Measurements from ENCODE around the gene CPPED1.

CPPED1 gene

GRCh38 chr16:12679660-12680272 lies 123.9 kb downstream of the CPPED1 start:
- DNase-seq (ENCODE audit: low spot score in 2 of 2) (no peak), ATAC-seq (replicated peaks; ENCODE audit: extremely low read depth, poor library complexity, severe bottlenecking) (no peak)
- H3K27me3 Mint-ChIP-seq = no peaks in the 10 kb centered on the region
- no peak overlapping the region for H3K27ac Mint-ChIP-seq (ENCODE audit: low read depth)
- H3K4me1 Mint-ChIP-seq = peaks cover 14% of the 10 kb centered on the region
- no peaks in the 10 kb centered on the region for H3K9me3 Mint-ChIP-seq
- H3K4me3 Mint-ChIP-seq = no peak overlapping the region
- H3K36me3 Mint-ChIP-seq (ENCODE audit: insufficient read depth) = peaks cover 2% of the 10 kb centered on the region

DNA sequence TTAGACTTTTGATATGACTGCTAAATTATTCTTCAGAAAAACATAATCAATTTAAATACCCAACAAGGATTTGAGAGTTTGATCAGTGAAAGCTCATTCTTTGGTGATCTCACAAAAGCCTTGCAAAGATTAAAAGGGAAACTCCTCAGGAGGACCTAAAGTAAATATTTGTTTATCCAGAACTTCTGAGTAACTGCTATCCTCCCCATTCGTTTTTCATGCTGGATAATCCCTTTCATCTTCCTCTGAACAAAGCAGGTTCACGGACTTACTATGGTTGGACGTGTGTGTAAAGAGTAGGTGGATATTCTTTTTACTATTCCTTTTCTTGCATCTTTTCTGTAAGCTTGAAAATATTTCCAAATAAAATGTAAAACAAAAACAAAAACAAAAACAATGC lies 124.7 kb downstream of the CPPED1 start:
- DNase-seq (ENCODE audit: low spot score in 2 of 2) (no peak), ATAC-seq (replicated peaks; ENCODE audit: extremely low read depth, poor library complexity, severe bottlenecking) (no peak)
- Mint-ChIP-seq H3K36me3 (ENCODE audit: insufficient read depth) (peaks cover 2% of the 10 kb centered on the region), H3K4me1 (peaks cover 14% of the 10 kb centered on the region), H3K27ac (ENCODE audit: low read depth) (no peak overlapping the region), H3K9me3 (no peaks in the 10 kb centered on the region), H3K27me3 (no peaks in the 10 kb centered on the region), H3K4me3 (no peak overlapping the region)

DNA sequence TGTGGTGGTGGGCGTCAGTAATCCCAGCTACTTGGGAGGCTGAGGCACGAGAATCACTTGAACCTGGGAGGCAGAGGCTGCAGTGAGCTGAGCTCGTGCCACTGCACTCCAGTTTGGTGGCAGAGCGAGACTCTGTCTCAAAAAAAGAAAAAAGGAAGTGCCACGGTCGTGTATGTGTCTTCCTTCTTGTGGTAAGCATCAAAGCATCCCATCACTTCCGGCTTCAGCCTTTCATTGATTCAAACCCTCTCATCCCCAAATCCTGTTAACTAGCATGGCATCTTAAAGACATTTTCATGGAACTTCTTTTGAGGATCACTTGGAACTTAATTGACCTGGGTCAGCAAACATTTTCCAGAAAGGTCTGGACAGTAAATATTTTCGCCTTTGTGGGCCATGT lies 126.2 kb downstream of the CPPED1 start:
- Mint-ChIP-seq H3K4me3 (no peak overlapping the region), H3K36me3 (ENCODE audit: insufficient read depth) (peaks cover under 1% of the 10 kb centered on the region), H3K27ac (ENCODE audit: low read depth) (no peak overlapping the region), H3K27me3 (no peaks in the 10 kb centered on the region), H3K4me1 (peaks cover 14% of the 10 kb centered on the region), H3K9me3 (no peaks in the 10 kb centered on the region)
- no peak for ATAC-seq (replicated peaks; ENCODE audit: extremely low read depth, poor library complexity, severe bottlenecking)
- no peak for DNase-seq (ENCODE audit: low spot score in 2 of 2)

DNA sequence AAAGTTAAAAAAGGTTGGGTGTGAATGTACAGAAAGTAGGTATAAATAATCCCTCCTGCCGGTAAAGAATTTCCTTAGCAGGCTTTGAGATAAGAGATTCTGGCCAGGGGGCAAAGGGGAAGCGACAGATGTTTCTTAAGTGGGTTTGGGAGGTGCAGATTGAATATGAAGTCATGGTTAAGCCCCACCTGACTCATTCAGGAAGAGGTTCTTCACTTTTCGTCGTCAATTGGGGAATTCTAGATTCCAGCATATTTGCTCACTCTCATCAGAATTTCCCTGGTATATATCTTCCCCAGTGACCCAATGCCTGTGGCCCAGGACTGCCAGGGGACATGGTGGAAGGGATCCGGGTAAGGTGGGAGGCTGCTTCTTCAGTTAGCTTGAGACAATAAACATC lies 127.8 kb downstream of the CPPED1 start:
- peaks cover 14% of the 10 kb centered on the region for H3K4me1 Mint-ChIP-seq
- DNase-seq (ENCODE audit: low spot score in 2 of 2) (no peak), ATAC-seq (replicated peaks; ENCODE audit: extremely low read depth, poor library complexity, severe bottlenecking) (no peak)
- no peaks in the 10 kb centered on the region for H3K9me3 Mint-ChIP-seq
- no peak overlapping the region for H3K4me3 Mint-ChIP-seq
- no peaks in the 10 kb centered on the region for H3K27me3 Mint-ChIP-seq
- no peaks in the 10 kb centered on the region for H3K36me3 Mint-ChIP-seq (ENCODE audit: insufficient read depth)
- no peak overlapping the region for H3K27ac Mint-ChIP-seq (ENCODE audit: low read depth)

DNA sequence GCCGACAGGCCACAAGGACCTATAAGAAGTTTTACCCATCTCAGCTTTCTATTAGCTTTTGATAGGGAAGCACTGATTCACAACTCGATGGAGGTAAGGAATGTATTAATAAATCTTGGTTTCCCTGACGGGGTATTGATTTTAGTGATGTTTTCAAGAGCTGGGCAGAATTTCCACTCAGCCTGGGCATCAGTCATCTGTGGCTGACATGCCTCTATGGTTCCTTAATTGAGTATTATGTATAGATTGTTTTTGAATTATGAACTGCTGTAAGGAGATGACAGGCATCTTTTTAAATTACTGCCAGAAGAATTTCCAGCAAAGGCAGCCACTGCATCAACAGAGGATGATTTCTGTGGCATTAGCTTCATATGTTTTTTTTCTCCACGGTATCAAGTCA lies 128.6 kb downstream of the CPPED1 start:
- Mint-ChIP-seq H3K36me3 (ENCODE audit: insufficient read depth) (no peaks in the 10 kb centered on the region), H3K4me3 (no peak overlapping the region), H3K27ac (ENCODE audit: low read depth) (no peak overlapping the region), H3K4me1 (peaks cover 14% of the 10 kb centered on the region), H3K27me3 (no peaks in the 10 kb centered on the region), H3K9me3 (no peaks in the 10 kb centered on the region)
- ATAC-seq (replicated peaks; ENCODE audit: extremely low read depth, poor library complexity, severe bottlenecking) (no peak), DNase-seq (ENCODE audit: low spot score in 2 of 2) (no peak)

- H3K27ac Mint-ChIP-seq (ENCODE audit: low read depth) = no peak overlapping the region
- DNase-seq (ENCODE audit: low spot score in 2 of 2) (no peak), ATAC-seq (replicated peaks; ENCODE audit: extremely low read depth, poor library complexity, severe bottlenecking) (no peak)
- H3K27me3 Mint-ChIP-seq = no peaks in the 10 kb centered on the region
- H3K4me3 Mint-ChIP-seq = no peak overlapping the region
- peaks cover 14% of the 10 kb centered on the region for H3K4me1 Mint-ChIP-seq
- H3K9me3 Mint-ChIP-seq = peaks cover under 1% of the 10 kb centered on the region
- no peaks in the 10 kb centered on the region for H3K36me3 Mint-ChIP-seq (ENCODE audit: insufficient read depth)
Observed at GRCh38 chr16:12674524-12674923, 129.2 kb downstream of the CPPED1 start.

GRCh38 chr16:12674071-12674470 lies 129.6 kb downstream of the CPPED1 start:
- Mint-ChIP-seq H3K4me1 (peaks cover 14% of the 10 kb centered on the region), H3K36me3 (ENCODE audit: insufficient read depth) (no peaks in the 10 kb centered on the region), H3K27me3 (no peaks in the 10 kb centered on the region), H3K9me3 (peaks cover 5% of the 10 kb centered on the region), H3K4me3 (no peak overlapping the region), H3K27ac (ENCODE audit: low read depth) (no peak overlapping the region)
- DNase-seq (ENCODE audit: low spot score in 2 of 2) = no peak
- no peak for ATAC-seq (replicated peaks; ENCODE audit: extremely low read depth, poor library complexity, severe bottlenecking)

DNA sequence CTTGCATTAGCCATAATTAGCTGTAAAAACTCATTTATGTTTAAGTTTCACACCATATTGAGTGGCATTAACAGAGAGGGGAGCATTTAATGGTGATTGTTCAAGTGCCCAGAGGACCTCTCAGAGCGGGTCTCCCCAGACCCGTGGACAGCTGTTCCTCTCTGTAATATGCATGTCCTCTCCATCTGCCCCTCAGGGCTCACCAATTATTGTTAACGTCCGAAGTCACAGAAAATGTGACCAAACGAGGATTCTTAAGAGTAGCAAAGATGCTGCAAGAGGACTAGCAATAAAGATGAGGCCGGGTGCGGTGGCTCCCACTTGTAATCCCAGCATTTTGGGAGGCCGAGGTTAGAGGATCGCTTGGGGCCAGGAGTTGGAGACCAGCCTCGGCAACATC lies 130.2 kb downstream of the CPPED1 start:
- H3K27me3 Mint-ChIP-seq = no peaks in the 10 kb centered on the region
- H3K9me3 Mint-ChIP-seq = peaks cover 7% of the 10 kb centered on the region
- ATAC-seq (replicated peaks; ENCODE audit: extremely low read depth, poor library complexity, severe bottlenecking) (no peak), DNase-seq (ENCODE audit: low spot score in 2 of 2) (no peak)
- H3K4me1 Mint-ChIP-seq = peaks cover 14% of the 10 kb centered on the region
- no peak overlapping the region for H3K27ac Mint-ChIP-seq (ENCODE audit: low read depth)
- H3K36me3 Mint-ChIP-seq (ENCODE audit: insufficient read depth) = no peaks in the 10 kb centered on the region
- no peak overlapping the region for H3K4me3 Mint-ChIP-seq

DNA sequence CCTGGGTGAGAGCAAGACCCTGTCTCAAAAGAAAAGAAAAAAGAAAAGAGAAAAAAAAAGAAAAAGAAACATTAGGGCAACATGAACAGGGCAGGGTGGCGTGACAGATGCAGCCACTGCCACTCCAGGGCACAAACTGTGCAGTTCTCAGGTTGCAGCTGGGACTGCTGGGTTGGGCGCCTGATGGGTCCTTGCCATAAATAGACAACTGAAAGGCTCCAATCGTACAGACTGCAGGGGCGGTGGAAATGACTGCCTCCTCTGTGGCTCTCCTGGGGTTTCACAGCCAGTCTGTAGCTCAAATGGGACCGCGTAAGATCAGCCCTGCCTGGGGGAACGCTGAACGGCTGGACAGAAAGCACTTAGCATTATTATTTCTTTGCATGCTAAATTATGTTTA lies 130.7 kb downstream of the CPPED1 start:
- peaks cover 14% of the 10 kb centered on the region for H3K4me1 Mint-ChIP-seq
- H3K27me3 Mint-ChIP-seq = no peaks in the 10 kb centered on the region
- no peak for DNase-seq (ENCODE audit: low spot score in 2 of 2)
- H3K27ac Mint-ChIP-seq (ENCODE audit: low read depth) = no peak overlapping the region
- peaks cover 7% of the 10 kb centered on the region for H3K9me3 Mint-ChIP-seq
- H3K36me3 Mint-ChIP-seq (ENCODE audit: insufficient read depth) = no peaks in the 10 kb centered on the region
- ATAC-seq (replicated peaks; ENCODE audit: extremely low read depth, poor library complexity, severe bottlenecking) = no peak
- H3K4me3 Mint-ChIP-seq = no peak overlapping the region

GRCh38 chr16:12669908-12670307 lies 133.8 kb downstream of the CPPED1 start:
- Mint-ChIP-seq H3K9me3 (peaks cover 18% of the 10 kb centered on the region), H3K4me3 (no peak overlapping the region), H3K27me3 (no peaks in the 10 kb centered on the region), H3K36me3 (ENCODE audit: insufficient read depth) (no peaks in the 10 kb centered on the region), H3K4me1 (no peaks in the 10 kb centered on the region), H3K27ac (ENCODE audit: low read depth) (no peak overlapping the region)
- no peak for DNase-seq (ENCODE audit: low spot score in 2 of 2)
- no peak for ATAC-seq (replicated peaks; ENCODE audit: extremely low read depth, poor library complexity, severe bottlenecking)

- ATAC-seq (replicated peaks; ENCODE audit: extremely low read depth, poor library complexity, severe bottlenecking) (no peak), DNase-seq (ENCODE audit: low spot score in 2 of 2) (no peak)
- Mint-ChIP-seq H3K27me3 (no peaks in the 10 kb centered on the region), H3K9me3 (peaks cover 18% of the 10 kb centered on the region), H3K36me3 (ENCODE audit: insufficient read depth) (peaks cover 1% of the 10 kb centered on the region), H3K4me1 (no peaks in the 10 kb centered on the region), H3K4me3 (no peak overlapping the region), H3K27ac (ENCODE audit: low read depth) (no peak overlapping the region)
Observed at GRCh38 chr16:12667909-12668308, 135.8 kb downstream of the CPPED1 start.

- Mint-ChIP-seq H3K27ac (ENCODE audit: low read depth) (no peak overlapping the region), H3K36me3 (ENCODE audit: insufficient read depth) (peaks cover 1% of the 10 kb centered on the region), H3K4me3 (no peak overlapping the region), H3K9me3 (peaks cover 21% of the 10 kb centered on the region), H3K27me3 (no peaks in the 10 kb centered on the region), H3K4me1 (no peaks in the 10 kb centered on the region)
- DNase-seq (ENCODE audit: low spot score in 2 of 2) = no peak
- no peak for ATAC-seq (replicated peaks; ENCODE audit: extremely low read depth, poor library complexity, severe bottlenecking)
Observed at GRCh38 chr16:12664164-12664733, 139.4 kb downstream of the CPPED1 start.

GRCh38 chr16:12661656-12662172 lies 142.0 kb downstream of the CPPED1 start:
- DNase-seq (ENCODE audit: low spot score in 2 of 2) = no peak
- ATAC-seq (replicated peaks; ENCODE audit: extremely low read depth, poor library complexity, severe bottlenecking) = no peak
- H3K9me3 Mint-ChIP-seq = peaks cover 15% of the 10 kb centered on the region
- peaks cover 1% of the 10 kb centered on the region for H3K36me3 Mint-ChIP-seq (ENCODE audit: insufficient read depth)
- H3K4me1 Mint-ChIP-seq = no peaks in the 10 kb centered on the region
- H3K4me3 Mint-ChIP-seq = no peak overlapping the region
- no peaks in the 10 kb centered on the region for H3K27me3 Mint-ChIP-seq
- H3K27ac Mint-ChIP-seq (ENCODE audit: low read depth) = no peak overlapping the region
